Common myeloid progenitor, CD34-positive (primary cell): Measurements from ENCODE around the gene AGBL1.

Source experiments
- CTCF ChIA-PET: fragments of 350-600 bp; sonication (Branson Sonifier 250); formaldehyde crosslinking; loops from one replicate; lab custom pipeline; 2021; ENCODE audit warnings: antibody characterized with exemption; lab: Charles Lee
- POLR2A ChIA-PET: fragments of 350-600 bp; sonication (Branson Sonifier 250); formaldehyde crosslinking; loops from one replicate; lab custom pipeline; 2021; ENCODE audit warnings: antibody characterized with exemption; lab: Charles Lee
- DNase-seq, 3 donors: peaks; one replicate each; pipeline versions ENCODE4 v3.0.0 to v3.0.0-alpha.2; 2013
- H3K27ac ChIP-seq, 2 experiments: 1 replicate in 1 of 2; 2 replicates in 1 of 2; pipeline ENCODE4 v1.7.0; 2013; ENCODE audit warnings: inconsistent platforms in 2 of 2, low read length in 2 of 2, mild to moderate bottlenecking in 2 of 2, low read depth in 1 of 2, moderate library complexity in 1 of 2; ENCODE audit not compliant: severe bottlenecking in 2 of 2, insufficient read depth in 1 of 2, poor library complexity in 1 of 2
- H3K27me3 ChIP-seq, 5 experiments: replicated peaks in 2 of 5; 1 replicate in 3 of 5; 2 replicates in 2 of 5; pipeline versions ENCODE4 v1.6.1 to v1.7.0; 2013; ENCODE audit warnings: low read length in 4 of 5, mild to moderate bottlenecking in 2 of 5, moderate library complexity in 2 of 5, inconsistent platforms in 1 of 5; ENCODE audit not compliant: insufficient read depth in 5 of 5, control insufficient read depth in 4 of 5
- H3K36me3 ChIP-seq, 4 experiments: 1 replicate in 2 of 4; 2 replicates in 2 of 4; pipeline versions ENCODE4 v1.6.1 to v1.7.0; 2013; ENCODE audit warnings: low read length in 3 of 4, control low read depth in 1 of 4, mild to moderate bottlenecking in 1 of 4; ENCODE audit not compliant: control insufficient read depth in 4 of 4, insufficient read depth in 4 of 4
- H3K4me1 ChIP-seq, 4 experiments: 1 replicate in 3 of 4; 2 replicates in 1 of 4; pipeline versions ENCODE4 v1.6.1 to v1.7.1; 2013; ENCODE audit warnings: low read length in 3 of 4, mild to moderate bottlenecking in 3 of 4, control low read depth in 1 of 4, inconsistent platforms in 1 of 4, moderate library complexity in 1 of 4; ENCODE audit not compliant: control insufficient read depth in 4 of 4, insufficient read depth in 4 of 4; ENCODE audit errors: control extremely low read depth in 1 of 4
- H3K4me3 ChIP-seq, 7 experiments: 1 replicate in 4 of 7; 2 replicates in 3 of 7; pipeline versions ENCODE4 v1.5.1 to v1.7.0; 2013; ENCODE audit warnings: mild to moderate bottlenecking in 7 of 7, low read length in 6 of 7, moderate library complexity in 6 of 7, inconsistent platforms in 2 of 7, low read depth in 2 of 7, control low read depth in 1 of 7; ENCODE audit not compliant: insufficient read depth in 4 of 7, control insufficient read depth in 1 of 7; ENCODE audit errors: extremely low read depth in 1 of 7
- H3K9me3 ChIP-seq, 5 experiments: 1 replicate in 4 of 5; 2 replicates in 1 of 5; pipeline versions ENCODE4 v1.6.1 to v1.7.1; 2013; ENCODE audit warnings: low read length in 4 of 5, mild to moderate bottlenecking in 2 of 5, inconsistent platforms in 1 of 5, low read depth in 1 of 5, moderate library complexity in 1 of 5; ENCODE audit not compliant: control insufficient read depth in 4 of 5, insufficient read depth in 2 of 5; ENCODE audit errors: control extremely low read depth in 1 of 5
- WGBS: methylation state at CpG from one replicate; pipeline ENCODE4 v1.1.5; 2013; ENCODE audit not compliant: insufficient coverage; 5-methylcytosine and 5-hydroxymethylcytosine counted together

AGBL1 gene

GRCh38 chr15:86316726-86317383 lies 237.2 kb downstream of the AGBL1 start:
- no peak for DNase-seq
- 27% methylated on average over 6 of the region's 6 CpGs for WGBS
- ChIA-PET CTCF (no interaction called here), POLR2A (no interaction called here)
- Histone ChIP-seq H3K27me3 (peaks cover 0 to 2% (median 0%) of the 10 kb centered on the region in 5 experiments), H3K27ac (no peak overlapping the region), H3K4me1 (no peaks in the 10 kb centered on the region), H3K4me3 (no peak overlapping the region), H3K9me3 (no peaks in the 10 kb centered on the region), H3K36me3 (no peaks in the 10 kb centered on the region)

- Histone ChIP-seq H3K4me3 (no peak overlapping the region), H3K27me3 (peaks cover 0 to 2% (median 0%) of the 10 kb centered on the region in 5 experiments), H3K36me3 (no peaks in the 10 kb centered on the region), H3K27ac (no peak overlapping the region), H3K9me3 (no peaks in the 10 kb centered on the region), H3K4me1 (no peaks in the 10 kb centered on the region)
- POLR2A ChIA-PET = no interaction called here
- DNase-seq = no peak
- CTCF ChIA-PET = no interaction called here
- WGBS = 69% methylated on average over 3 of the region's 4 CpGs
Measured at GRCh38 chr15:86317384-86317740, 237.7 kb downstream of the AGBL1 start.

- Histone ChIP-seq H3K27me3 (no peaks in the 10 kb centered on the region), H3K4me1 (no peaks in the 10 kb centered on the region), H3K4me3 (no peak overlapping the region), H3K36me3 (no peaks in the 10 kb centered on the region), H3K9me3 (no peaks in the 10 kb centered on the region), H3K27ac (no peak overlapping the region)
- DNase-seq = no peak
- ChIA-PET POLR2A (no interaction called here), CTCF (no interaction called here)
- WGBS = no CpG with 5 or more reads among the region's 1 CpG
Measured at GRCh38 chr15:86322629-86323028, 243.0 kb downstream of the AGBL1 start.

GRCh38 chr15:86327230-86327865 lies 247.7 kb downstream of the AGBL1 start:
- H3K4me1 ChIP-seq = no peaks in the 10 kb centered on the region
- no peak overlapping the region for H3K27ac ChIP-seq
- no peak overlapping the region for H3K4me3 ChIP-seq
- peaks cover 1 to 19% (median 12%) of the 10 kb centered on the region in 5 experiments for H3K9me3 ChIP-seq
- WGBS = 54% methylated on average over 2 of the region's 2 CpGs
- no peaks in the 10 kb centered on the region for H3K36me3 ChIP-seq
- POLR2A ChIA-PET = interaction anchor here (0.5 to 0.6 kb wide), 2 partner anchors 25 to 26 kb away, joined by 3 read pairs; no protein-coding TSS in a partner anchor
- no peak for DNase-seq
- CTCF ChIA-PET = interaction anchor here (0.9 to 1.2 kb wide), 2 partner anchors 9 to 13 kb away, joined by 3 read pairs; no protein-coding TSS in a partner anchor
- H3K27me3 ChIP-seq = no peaks in the 10 kb centered on the region

GRCh38 chr15:86328658-86329057 lies 249.0 kb downstream of the AGBL1 start:
- Histone ChIP-seq H3K27me3 (no peaks in the 10 kb centered on the region), H3K4me1 (no peaks in the 10 kb centered on the region), H3K4me3 (no peak overlapping the region), H3K36me3 (no peaks in the 10 kb centered on the region), H3K9me3 (peaks cover 1 to 19% (median 12%) of the 10 kb centered on the region in 5 experiments), H3K27ac (no peak overlapping the region)
- no peak for DNase-seq
- WGBS = 64% methylated on average over 2 of the region's 2 CpGs
- POLR2A ChIA-PET = no interaction called here
- CTCF ChIA-PET = no interaction called here

GRCh38 chr15:86329311-86330013 lies 249.8 kb downstream of the AGBL1 start:
- Histone ChIP-seq H3K27me3 (no peaks in the 10 kb centered on the region), H3K4me1 (no peaks in the 10 kb centered on the region), H3K36me3 (no peaks in the 10 kb centered on the region), H3K9me3 (peaks cover 1 to 19% (median 12%) of the 10 kb centered on the region in 5 experiments), H3K4me3 (no peak overlapping the region), H3K27ac (no peak overlapping the region)
- ChIA-PET POLR2A (no interaction called here), CTCF (no interaction called here)
- whole genome bisulfite sequencing = 100% methylated on average over 2 of the region's 3 CpGs
- DNase-seq = no peak

GRCh38 chr15:86333819-86334218 lies 254.1 kb downstream of the AGBL1 start:
- Histone ChIP-seq H3K9me3 (peaks cover 1 to 16% (median 11%) of the 10 kb centered on the region in 5 experiments), H3K4me1 (no peaks in the 10 kb centered on the region), H3K27me3 (no peaks in the 10 kb centered on the region), H3K36me3 (no peaks in the 10 kb centered on the region), H3K4me3 (no peak overlapping the region), H3K27ac (no peak overlapping the region)
- CTCF ChIA-PET = no interaction called here
- POLR2A ChIA-PET = no interaction called here
- no peak for DNase-seq
